Ishikawa (cell line): ENCODE measurements around the gene PDE4B.

Source experiments
- EP300 ChIP-seq: IDR thresholded peaks from 2 replicates; pipeline ENCODE4 v1.6.1; 2012; ENCODE audit warnings: borderline replicate concordance
- TF ChIP-seq, protein P1 (sequence below): IDR thresholded peaks from 2 replicates; pipeline ENCODE4 v1.6.1; 2012

DNA sequence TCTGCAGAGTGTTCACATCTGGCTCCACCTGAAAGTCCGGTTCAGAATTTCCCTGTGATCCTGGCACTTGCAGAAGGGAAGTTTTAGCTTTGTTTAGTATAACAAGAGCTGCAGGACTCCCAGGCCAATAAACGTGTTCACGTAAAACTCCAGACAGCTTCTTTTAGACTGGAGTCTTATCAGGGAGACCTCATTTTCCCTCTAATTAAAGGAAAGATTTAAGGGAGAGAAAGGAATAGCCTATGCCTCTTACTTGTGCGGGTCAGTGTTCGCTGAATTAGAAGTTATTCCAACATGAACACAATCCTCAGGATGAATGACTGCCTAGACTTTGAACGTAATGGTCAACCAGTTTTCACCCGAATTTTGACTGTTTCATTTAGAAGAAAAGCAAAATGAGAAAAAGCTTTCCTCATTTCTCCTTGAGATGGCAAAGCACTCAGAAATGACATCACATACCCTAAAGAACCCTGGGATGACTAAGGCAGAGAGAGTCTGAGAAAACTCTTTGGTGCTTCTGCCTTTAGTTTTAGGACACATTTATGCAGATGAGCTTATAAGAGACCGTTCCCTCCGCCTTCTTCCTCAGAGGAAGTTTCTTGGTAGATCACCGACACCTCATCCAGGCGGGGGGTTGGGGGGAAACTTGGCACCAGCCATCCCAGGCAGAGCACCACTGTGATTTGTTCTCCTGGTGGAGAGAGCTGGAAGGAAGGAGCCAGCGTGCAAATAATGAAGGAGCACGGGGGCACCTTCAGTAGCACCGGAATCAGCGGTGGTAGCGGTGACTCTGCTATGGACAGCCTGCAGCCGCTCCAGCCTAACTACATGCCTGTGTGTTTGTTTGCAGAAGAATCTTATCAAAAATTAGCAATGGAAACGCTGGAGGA lies 539.2 kb downstream of the PDE4B start:
- TF ChIP-seq, protein P1, sequence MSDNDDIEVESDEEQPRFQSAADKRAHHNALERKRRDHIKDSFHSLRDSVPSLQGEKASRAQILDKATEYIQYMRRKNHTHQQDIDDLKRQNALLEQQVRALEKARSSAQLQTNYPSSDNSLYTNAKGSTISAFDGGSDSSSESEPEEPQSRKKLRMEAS = peak; percentile 25; the same call in 1 of the 2 replicates
- no peak for TF ChIP-seq EP300
